ENCODE data around the gene RAPH1. TPM values are rescaled to one million over a fixed set of nuclear protein-coding genes. Genes with fewer than 3 reads are reported as not detected.
"Not testable (repeated sequence)": the region's sequence is repeated elsewhere in the genome, so short reads cannot be mapped to it uniquely, and the experiment has no call there.

The RAPH1 gene
- polyA plus RNA-seq, 1 donor: 21.2 TPM

GRCh38 chr2:203412546-203413331 is 122.4 kb downstream of the RAPH1 start:
- H3K27ac ChIP-seq (ENCODE audit: low read length): no peak overlapping the region
- no peaks in the 10 kb centered on the region for H3K4me1 ChIP-seq (ENCODE audit: control insufficient read depth, insufficient read depth, low read length)
- peaks cover 13% of the 10 kb centered on the region for H3K36me3 ChIP-seq (ENCODE audit: control insufficient read depth, insufficient read depth, low read length)
- no peaks in the 10 kb centered on the region for H3K27me3 ChIP-seq (ENCODE audit: control insufficient read depth, insufficient read depth, low read length)
- DNase-seq: no peak
- H3K9me3 ChIP-seq (ENCODE audit: control insufficient read depth, low read depth, low read length): no peaks in the 10 kb centered on the region
- WGBS (ENCODE audit: insufficient coverage, low lambda C conversion rate): 100% methylated on average over 3 of the region's 7 CpGs
- H3K4me3 ChIP-seq (ENCODE audit: low read length): no peak overlapping the region

GRCh38 chr2:203407496-203407895 is 127.6 kb downstream of the RAPH1 start:
- DNase-seq: no peak
- Histone ChIP-seq H3K36me3 (ENCODE audit: control insufficient read depth, insufficient read depth, low read length) (peaks cover 23% of the 10 kb centered on the region), H3K27ac (ENCODE audit: low read length) (no peak overlapping the region), H3K27me3 (ENCODE audit: control insufficient read depth, insufficient read depth, low read length) (no peaks in the 10 kb centered on the region), H3K4me1 (ENCODE audit: control insufficient read depth, insufficient read depth, low read length) (no peaks in the 10 kb centered on the region), H3K4me3 (ENCODE audit: low read length) (no peak overlapping the region), H3K9me3 (ENCODE audit: control insufficient read depth, low read depth, low read length) (no peaks in the 10 kb centered on the region)

GRCh38 chr2:203404996-203405395 is 130.1 kb downstream of the RAPH1 start:
- DNase-seq: no peak
- no peaks in the 10 kb centered on the region for H3K27me3 ChIP-seq (ENCODE audit: control insufficient read depth, insufficient read depth, low read length)
- no peak overlapping the region for H3K27ac ChIP-seq (ENCODE audit: low read length)
- peaks cover 19% of the 10 kb centered on the region for H3K36me3 ChIP-seq (ENCODE audit: control insufficient read depth, insufficient read depth, low read length)
- no peak overlapping the region for H3K4me3 ChIP-seq (ENCODE audit: low read length)
- no peaks in the 10 kb centered on the region for H3K9me3 ChIP-seq (ENCODE audit: control insufficient read depth, low read depth, low read length)
- H3K4me1 ChIP-seq (ENCODE audit: control insufficient read depth, insufficient read depth, low read length): no peaks in the 10 kb centered on the region

DNA sequence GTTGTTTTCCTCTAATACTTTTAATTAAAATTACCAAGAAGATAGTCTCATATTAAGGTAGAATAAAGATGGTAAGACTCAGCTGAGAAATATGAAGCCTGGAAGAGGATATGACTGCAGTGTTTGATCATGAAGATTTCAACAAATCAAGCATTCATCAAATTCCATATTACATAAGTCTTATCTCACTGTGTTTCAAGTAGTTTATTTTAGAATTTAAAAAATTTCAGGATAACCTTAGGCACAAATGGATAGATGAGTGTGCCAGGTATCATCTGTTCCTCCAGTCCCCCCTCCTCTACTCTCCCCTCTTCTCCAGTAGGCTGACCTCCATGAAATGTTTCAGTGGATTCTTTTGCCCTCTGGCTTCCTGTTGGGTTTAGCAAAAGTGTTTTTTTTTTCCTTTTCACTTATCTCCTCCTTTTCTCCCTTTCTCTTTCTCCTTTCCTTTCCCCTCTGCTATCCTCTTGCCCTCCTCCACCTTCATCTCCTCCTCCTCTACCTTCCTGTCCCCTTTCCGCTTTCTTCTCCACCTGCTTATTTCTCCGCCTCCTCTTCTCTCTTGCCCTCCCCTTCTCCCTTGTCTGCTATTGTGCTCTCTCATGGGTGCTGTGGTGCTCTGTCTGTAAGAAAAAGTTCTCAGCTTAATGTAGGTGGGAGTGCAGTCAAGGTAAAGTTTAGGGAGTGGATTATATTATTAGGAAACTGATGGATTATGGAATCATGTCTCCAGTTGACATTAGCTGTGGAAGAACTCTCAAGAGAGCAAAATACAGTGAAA is 134.1 kb downstream of the RAPH1 start:
- no CpG with 5 or more reads among the region's 2 CpGs for WGBS (ENCODE audit: insufficient coverage, low lambda C conversion rate)
- H3K36me3 ChIP-seq (ENCODE audit: control insufficient read depth, insufficient read depth, low read length): peaks cover 17% of the 10 kb centered on the region
- no peak for DNase-seq

DNA sequence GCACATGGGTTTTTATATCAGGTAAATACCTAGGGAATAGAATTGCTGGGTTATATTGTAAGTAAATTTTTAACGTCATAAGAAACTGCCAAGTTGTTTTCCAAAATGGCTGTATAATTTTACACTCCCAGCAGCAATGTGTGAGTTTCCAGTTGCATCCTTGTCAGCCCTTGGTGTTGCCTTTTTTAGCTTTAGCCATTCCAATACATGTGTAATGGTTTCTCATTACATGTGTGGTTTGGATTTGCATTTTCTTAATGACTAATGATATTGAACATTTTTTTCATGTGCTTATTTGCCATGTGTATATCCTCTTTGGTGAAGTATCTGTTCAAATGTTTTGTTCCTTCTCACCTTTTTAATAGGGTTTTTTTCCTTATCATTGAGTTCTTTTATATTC is 136.1 kb downstream of the RAPH1 start:
- no peak overlapping the region for H3K4me3 ChIP-seq (ENCODE audit: low read length)
- H3K27me3 ChIP-seq (ENCODE audit: control insufficient read depth, insufficient read depth, low read length): no peaks in the 10 kb centered on the region
- no peaks in the 10 kb centered on the region for H3K4me1 ChIP-seq (ENCODE audit: control insufficient read depth, insufficient read depth, low read length)
- WGBS (ENCODE audit: insufficient coverage, low lambda C conversion rate): no CpG with 5 or more reads among the region's 1 CpG
- H3K36me3 ChIP-seq (ENCODE audit: control insufficient read depth, insufficient read depth, low read length): peaks cover 24% of the 10 kb centered on the region
- H3K27ac ChIP-seq (ENCODE audit: low read length): no peak overlapping the region
- no peaks in the 10 kb centered on the region for H3K9me3 ChIP-seq (ENCODE audit: control insufficient read depth, low read depth, low read length)
- DNase-seq: no peak

More for the DNA sequence above, 134.1 kb downstream of the RAPH1 start:
- Histone ChIP-seq H3K9me3 (ENCODE audit: control insufficient read depth, low read depth, low read length) (no peaks in the 10 kb centered on the region), H3K27ac (ENCODE audit: low read length) (no peak overlapping the region), H3K4me1 (ENCODE audit: control insufficient read depth, insufficient read depth, low read length) (no peaks in the 10 kb centered on the region), H3K27me3 (ENCODE audit: control insufficient read depth, insufficient read depth, low read length) (no peaks in the 10 kb centered on the region), H3K4me3 (ENCODE audit: low read length) (no peak overlapping the region)

DNA sequence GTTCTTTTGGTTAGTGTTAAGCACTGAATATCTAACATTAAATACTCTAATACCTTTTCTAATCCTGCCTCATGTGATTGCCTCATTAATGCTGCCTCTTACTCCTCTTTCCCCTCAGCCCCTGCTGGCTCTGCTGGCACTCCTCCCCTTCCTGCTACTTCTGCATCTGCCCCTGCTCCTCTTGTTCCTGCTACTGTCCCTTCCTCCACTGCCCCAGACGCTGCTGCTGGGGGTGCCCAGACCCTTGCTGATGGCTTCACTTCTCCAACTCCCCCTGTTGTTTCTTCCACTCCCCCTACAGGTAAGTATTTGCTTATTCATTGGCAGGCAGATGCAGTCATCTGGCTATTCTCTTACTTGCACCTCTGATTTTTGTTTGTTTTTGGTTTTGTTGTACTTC is 138.4 kb downstream of the RAPH1 start:
- H3K9me3 ChIP-seq (ENCODE audit: control insufficient read depth, low read depth, low read length): no peaks in the 10 kb centered on the region
- no CpG with 5 or more reads among the region's 1 CpG for WGBS (ENCODE audit: insufficient coverage, low lambda C conversion rate)
- no peaks in the 10 kb centered on the region for H3K27me3 ChIP-seq (ENCODE audit: control insufficient read depth, insufficient read depth, low read length)
- no peaks in the 10 kb centered on the region for H3K4me1 ChIP-seq (ENCODE audit: control insufficient read depth, insufficient read depth, low read length)
- no peak overlapping the region for H3K4me3 ChIP-seq (ENCODE audit: low read length)
- H3K36me3 ChIP-seq (ENCODE audit: control insufficient read depth, insufficient read depth, low read length): peaks cover 17% of the 10 kb centered on the region
- no peak for DNase-seq
- no peak overlapping the region for H3K27ac ChIP-seq (ENCODE audit: low read length)

DNA sequence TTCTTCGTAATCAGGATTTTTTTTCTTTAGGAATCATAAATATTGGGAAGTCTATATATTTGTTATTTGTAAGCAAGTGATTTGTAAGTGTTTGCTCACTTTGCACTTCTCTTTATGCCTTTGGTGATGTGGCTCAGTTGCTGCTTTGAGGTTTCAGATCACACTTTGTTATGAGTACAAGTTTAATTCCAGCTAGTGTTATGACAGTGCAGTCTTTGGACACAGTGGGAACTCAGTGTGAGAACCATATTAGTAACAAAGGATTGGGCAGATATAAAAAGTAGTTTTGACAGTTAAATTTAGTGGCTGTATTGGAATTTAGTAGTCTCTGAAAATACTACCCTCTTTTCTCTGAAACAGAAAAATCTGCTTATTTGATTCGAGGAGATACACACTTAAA is 139.2 kb downstream of the RAPH1 start:
- no peak for DNase-seq
- H3K36me3 ChIP-seq (ENCODE audit: control insufficient read depth, insufficient read depth, low read length): peaks cover 15% of the 10 kb centered on the region
- H3K27ac ChIP-seq (ENCODE audit: low read length): no peak overlapping the region
- no CpG with 5 or more reads among the region's 2 CpGs for WGBS (ENCODE audit: insufficient coverage, low lambda C conversion rate)
- H3K4me1 ChIP-seq (ENCODE audit: control insufficient read depth, insufficient read depth, low read length): no peaks in the 10 kb centered on the region
- no peaks in the 10 kb centered on the region for H3K27me3 ChIP-seq (ENCODE audit: control insufficient read depth, insufficient read depth, low read length)
- no peak overlapping the region for H3K4me3 ChIP-seq (ENCODE audit: low read length)
- no peaks in the 10 kb centered on the region for H3K9me3 ChIP-seq (ENCODE audit: control insufficient read depth, low read depth, low read length)

DNA sequence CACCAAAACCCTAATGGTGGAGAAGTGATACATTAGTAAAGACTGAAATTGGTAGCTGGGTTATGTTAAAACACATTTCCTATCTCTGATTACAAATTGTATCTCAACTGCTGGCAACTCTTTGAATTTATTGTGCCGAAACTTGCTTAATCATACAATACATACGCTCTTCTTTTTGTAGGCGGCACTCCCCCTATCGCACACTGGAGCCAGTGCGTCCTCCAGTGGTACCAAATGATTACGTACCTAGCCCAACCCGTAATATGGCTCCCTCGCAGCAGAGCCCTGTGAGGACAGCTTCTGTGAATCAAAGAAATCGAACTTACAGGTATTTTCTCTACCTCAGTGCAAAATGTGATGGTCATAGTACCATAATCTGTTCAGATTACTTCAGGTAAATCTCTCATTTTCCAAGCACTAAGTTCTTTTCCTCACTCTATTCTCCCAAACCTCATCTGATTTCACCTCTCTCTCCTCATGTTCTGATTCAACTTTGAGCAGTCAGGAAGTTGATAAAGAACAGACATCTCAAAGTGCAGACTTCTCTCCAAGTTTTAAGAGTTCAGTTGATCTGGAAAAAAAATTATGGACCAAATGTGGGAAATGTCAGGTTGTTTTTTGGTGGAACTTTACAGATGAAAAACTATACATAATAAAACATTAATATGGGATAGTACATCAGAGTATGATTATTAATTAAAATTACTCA is 140.4 kb downstream of the RAPH1 start:
- DNase-seq: no peak

DNA sequence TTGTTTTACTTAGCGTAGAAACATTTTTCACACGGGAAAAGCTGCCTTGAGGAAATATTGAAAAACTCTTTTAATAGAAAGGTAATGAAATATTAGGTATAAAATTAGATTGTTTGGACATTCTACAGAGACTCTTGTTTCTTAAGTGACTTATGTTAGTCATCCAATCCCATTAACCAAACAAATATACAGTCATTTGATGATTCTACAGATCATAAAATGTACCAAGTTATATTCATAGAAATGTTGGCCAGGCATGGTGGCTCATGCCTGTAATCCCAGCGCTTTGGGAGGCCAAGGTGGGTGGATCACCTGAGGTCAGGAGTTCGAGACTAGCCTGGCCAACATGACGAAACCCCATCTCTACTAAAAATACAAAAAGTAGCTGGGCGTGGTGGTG is 146.9 kb downstream of the RAPH1 start:
- not testable (repeated sequence) for H3K9me3 ChIP-seq (ENCODE audit: control insufficient read depth, low read depth, low read length); H3K27ac ChIP-seq (ENCODE audit: low read length); H3K4me3 ChIP-seq (ENCODE audit: low read length); DNase-seq; H3K27me3 ChIP-seq (ENCODE audit: control insufficient read depth, insufficient read depth, low read length); H3K4me1 ChIP-seq (ENCODE audit: control insufficient read depth, insufficient read depth, low read length); H3K36me3 ChIP-seq (ENCODE audit: control insufficient read depth, insufficient read depth, low read length)
- 83% methylated on average over 2 of the region's 6 CpGs for WGBS (ENCODE audit: insufficient coverage, low lambda C conversion rate)

More for the DNA sequence above, 140.4 kb downstream of the RAPH1 start:
- WGBS (ENCODE audit: insufficient coverage, low lambda C conversion rate): no CpG with 5 or more reads among the region's 9 CpGs
- no peak overlapping the region for H3K27ac ChIP-seq (ENCODE audit: low read length)
- no peaks in the 10 kb centered on the region for H3K9me3 ChIP-seq (ENCODE audit: control insufficient read depth, low read depth, low read length)
- H3K4me3 ChIP-seq (ENCODE audit: low read length): no peak overlapping the region
- no peaks in the 10 kb centered on the region for H3K4me1 ChIP-seq (ENCODE audit: control insufficient read depth, insufficient read depth, low read length)
- peaks cover 15% of the 10 kb centered on the region for H3K36me3 ChIP-seq (ENCODE audit: control insufficient read depth, insufficient read depth, low read length)
- H3K27me3 ChIP-seq (ENCODE audit: control insufficient read depth, insufficient read depth, low read length): no peaks in the 10 kb centered on the region

DNA sequence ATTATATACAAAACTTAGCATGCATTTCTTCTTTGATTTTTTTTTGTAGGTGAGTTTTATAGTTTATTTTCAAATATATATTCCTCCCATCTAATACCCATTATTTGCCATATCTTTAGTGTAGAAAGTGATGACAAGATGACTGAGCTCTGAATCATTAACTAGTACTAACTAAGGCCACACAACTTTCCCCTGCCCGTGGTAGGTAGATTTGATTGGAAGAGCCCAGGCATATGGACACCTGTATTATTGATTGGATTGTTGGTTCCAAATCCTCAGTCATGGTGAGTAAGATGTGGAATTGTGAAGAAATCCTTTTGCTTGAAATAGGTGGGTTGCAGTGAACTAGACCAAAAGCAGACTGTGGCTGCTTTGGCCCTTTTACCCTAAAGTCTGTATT is 152.1 kb downstream of the RAPH1 start:
- H3K9me3 ChIP-seq (ENCODE audit: control insufficient read depth, low read depth, low read length): no peaks in the 10 kb centered on the region
- no peaks in the 10 kb centered on the region for H3K4me1 ChIP-seq (ENCODE audit: control insufficient read depth, insufficient read depth, low read length)
- no peak overlapping the region for H3K4me3 ChIP-seq (ENCODE audit: low read length)
- peaks cover 4% of the 10 kb centered on the region for H3K36me3 ChIP-seq (ENCODE audit: control insufficient read depth, insufficient read depth, low read length)
- no CpG with 5 or more reads among the region's 1 CpG for WGBS (ENCODE audit: insufficient coverage, low lambda C conversion rate)
- no peak for DNase-seq
- no peak overlapping the region for H3K27ac ChIP-seq (ENCODE audit: low read length)
- H3K27me3 ChIP-seq (ENCODE audit: control insufficient read depth, insufficient read depth, low read length): no peaks in the 10 kb centered on the region

Measured in large intestine (tissue), 3 donors.